ENCODE results near the gene STK39.

Gene STK39

GRCh38 chr2:168201584-168202116 is 45.7 kb downstream of the STK39 start:
- Histone ChIP-seq H3K27ac (no peak overlapping the region), H2AFZ (no peak overlapping the region), H3K9ac (no peak overlapping the region), H3K4me3 (ENCODE audit: low read depth, low read length) (no peak overlapping the region), H3K4me2 (ENCODE audit: low read length) (no peak overlapping the region), H3K27me3 (ENCODE audit: control insufficient read depth, insufficient read depth, low read length) (no peaks in the 10 kb centered on the region), H3K9me3 (ENCODE audit: control insufficient read depth, low read length) (no peaks in the 10 kb centered on the region), H3K36me3 (ENCODE audit: control insufficient read depth, insufficient read depth, low read length) (no peaks in the 10 kb centered on the region), H3K79me2 (peaks cover 12% of the 10 kb centered on the region), H3K4me1 (peaks cover 4% of the 10 kb centered on the region)
- TF ChIP-seq CTCF (IDR thresholded peaks at IDR 0.05) = no peak

- TF ChIP-seq CTCF (IDR thresholded peaks at IDR 0.05) = no peak
- no peak overlapping the region for H3K9ac ChIP-seq
- H3K4me2 ChIP-seq (ENCODE audit: low read length) = no peak overlapping the region
- no peaks in the 10 kb centered on the region for H3K9me3 ChIP-seq (ENCODE audit: control insufficient read depth, low read length)
- H3K36me3 ChIP-seq (ENCODE audit: control insufficient read depth, insufficient read depth, low read length) = no peaks in the 10 kb centered on the region
- H3K27me3 ChIP-seq (ENCODE audit: control insufficient read depth, insufficient read depth, low read length) = no peaks in the 10 kb centered on the region
- H3K4me1 ChIP-seq = peaks cover 4% of the 10 kb centered on the region
- no peak overlapping the region for H3K27ac ChIP-seq
- H2AFZ ChIP-seq = no peak overlapping the region
- H3K4me3 ChIP-seq (ENCODE audit: low read depth, low read length) = no peak overlapping the region
- peaks cover 18% of the 10 kb centered on the region for H3K79me2 ChIP-seq
Measured at GRCh38 chr2:168200930-168201583, 46.3 kb downstream of the STK39 start.

GRCh38 chr2:168198476-168199207 is 48.8 kb downstream of the STK39 start:
- Histone ChIP-seq H3K79me2 (peaks cover 27% of the 10 kb centered on the region), H3K9me3 (ENCODE audit: control insufficient read depth, low read length) (no peaks in the 10 kb centered on the region), H3K27me3 (ENCODE audit: control insufficient read depth, insufficient read depth, low read length) (no peaks in the 10 kb centered on the region), H3K36me3 (ENCODE audit: control insufficient read depth, insufficient read depth, low read length) (no peaks in the 10 kb centered on the region), H3K9ac (no peak overlapping the region), H3K4me3 (ENCODE audit: low read depth, low read length) (no peak overlapping the region), H3K4me2 (ENCODE audit: low read length) (no peak overlapping the region), H3K27ac (no peak overlapping the region), H2AFZ (no peak overlapping the region), H3K4me1 (peaks cover 6% of the 10 kb centered on the region)
- TF ChIP-seq CTCF (IDR thresholded peaks at IDR 0.05) = no peak

- Histone ChIP-seq H3K27ac (no peak overlapping the region), H3K9ac (no peak overlapping the region), H3K4me1 (peaks cover 6% of the 10 kb centered on the region), H3K4me2 (ENCODE audit: low read length) (no peak overlapping the region), H3K4me3 (ENCODE audit: low read depth, low read length) (no peak overlapping the region), H3K79me2 (peaks cover 37% of the 10 kb centered on the region), H3K9me3 (ENCODE audit: control insufficient read depth, low read length) (no peaks in the 10 kb centered on the region), H3K27me3 (ENCODE audit: control insufficient read depth, insufficient read depth, low read length) (no peaks in the 10 kb centered on the region), H3K36me3 (ENCODE audit: control insufficient read depth, insufficient read depth, low read length) (no peaks in the 10 kb centered on the region), H2AFZ (no peak overlapping the region)
- no peak for TF ChIP-seq CTCF (IDR thresholded peaks at IDR 0.05)
Measured at GRCh38 chr2:168196764-168197180, 50.6 kb downstream of the STK39 start.

Measured in parathyroid adenoma (tissue), 2 donors.